NT2/D1 (cell line): Measurements from ENCODE around the gene CSNK2A1.

ENCODE experiments used
- SUZ12 ChIP-seq: IDR thresholded peaks from 2 replicates; pipeline ENCODE4 v1.6.1; 2011; ENCODE audit not compliant: insufficient read length, insufficient read depth; ENCODE audit errors: extremely low read depth
- YY1 ChIP-seq: IDR thresholded peaks from 2 replicates; pipeline ENCODE4 v1.6.1; 2011; ENCODE audit not compliant: insufficient read length, insufficient read depth

DNA sequence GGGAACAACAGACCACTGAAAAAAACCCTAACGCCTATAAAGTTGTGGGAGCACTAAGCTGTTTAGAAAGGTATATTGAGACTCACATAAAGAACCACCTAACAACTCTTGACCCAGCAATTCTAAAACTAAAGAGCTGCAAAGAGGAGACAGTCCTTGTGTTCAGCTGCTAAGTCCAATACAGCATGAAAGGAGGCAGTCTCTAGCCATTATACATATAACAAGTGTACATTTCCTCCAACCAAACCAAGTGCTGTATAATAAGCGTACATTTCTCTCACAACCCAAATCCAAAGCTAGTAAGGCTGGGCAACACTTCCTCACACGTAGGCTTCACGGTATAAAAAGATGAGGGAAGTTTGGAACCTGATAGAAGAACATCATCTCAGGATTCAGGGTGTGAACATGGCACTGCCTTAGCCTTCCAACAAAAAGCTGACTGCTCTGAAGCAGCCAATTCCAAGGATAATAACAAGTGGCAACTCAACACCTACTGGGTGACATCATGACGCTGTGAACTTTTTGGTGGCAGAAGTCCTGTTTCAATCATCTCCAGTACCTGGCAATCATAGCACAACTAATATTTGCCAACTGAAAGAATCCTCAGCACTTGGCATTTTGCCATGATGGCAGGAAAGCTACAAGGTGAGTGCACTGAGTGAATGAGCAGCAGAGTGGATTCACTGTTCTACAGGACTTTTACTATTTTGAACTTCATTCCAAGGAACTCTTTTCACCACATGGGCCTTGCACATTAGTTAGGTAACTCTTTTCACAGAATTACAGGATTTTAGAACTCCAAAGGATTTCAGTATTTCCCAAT lies 97.9 kb downstream of the CSNK2A1 start:
- TF ChIP-seq SUZ12 (no peak), YY1 (no peak)
